Psoas muscle (tissue), 8 donors: Measurements from ENCODE around the gene CHEK2. TPM values are rescaled to one million over a fixed set of nuclear protein-coding genes. Genes with fewer than 3 reads are reported as not detected.

Source experiments
- ATAC-seq, 4 donors: fragments of 200-7000 bp; cut with Tn5 transposase; one replicate each; pipeline ENCODE4 v1.9.1; 2020; ENCODE audit warnings: moderate library complexity in 3 of 4, mild to moderate bottlenecking in 2 of 4
- DNase-seq, 2 donors: peaks; one replicate each; pipeline ENCODE4 v3.0.0-alpha.2; 2020
- H3K27ac ChIP-seq: fragments of 200-600 bp; one replicate; pipeline ENCODE4 v1.8.0; 2022
- H3K27me3 ChIP-seq, 3 donors: fragments of 200-600 bp in 1 of 3; one replicate each; pipeline versions ENCODE4 v1.6.1 to v1.8.0; 2013 to 2022; ENCODE audit warnings: low read length in 2 of 3, mild to moderate bottlenecking in 2 of 3, moderate library complexity in 1 of 3; ENCODE audit not compliant: insufficient read depth in 3 of 3
- H3K36me3 ChIP-seq, 2 donors: fragments of 200-600 bp in 1 of 2; one replicate each; pipeline versions ENCODE4 v1.6.1 to v1.8.0; 2013 to 2022; ENCODE audit warnings: low read depth in 1 of 2, mild to moderate bottlenecking in 1 of 2, moderate library complexity in 1 of 2; ENCODE audit not compliant: insufficient read depth in 1 of 2
- H3K4me1 ChIP-seq: fragments of 200-600 bp; one replicate; pipeline ENCODE4 v1.8.0; 2022
- H3K4me3 ChIP-seq: fragments of 200-600 bp; one replicate; pipeline ENCODE4 v1.8.0; 2022; ENCODE audit warnings: mild to moderate bottlenecking
- H3K9me3 ChIP-seq: fragments of 200-600 bp; one replicate; pipeline ENCODE4 v1.8.0; 2022
- WGBS, 3 donors: extraction: QIAGEN DNeasy Blood & Tissue Kit; methylation state at CpG; one replicate each; pipeline versions ENCODE4 v1.1.6 to v1.1.7; 2013; 5-methylcytosine and 5-hydroxymethylcytosine counted together
- intact Hi-C, 2 donors: fragments of 100-400 bp; cut with DNase I; formaldehyde crosslinking; loops; one replicate each; pipeline versions ENCODE4 v1.11.0 to v1.14.2; 2022
- polyA plus RNA-seq, 3 donors: library from polyadenylated mRNA; stranded (reverse); fragments of 200-250 nt; gene quantifications; one replicate each; pipeline ENCODE4 v1.2.3, GENCODE V29; 2013
- total RNA-seq, 4 donors: library from RNA; stranded (reverse); fragmentation: NEBNext Ultra II Directional in 2 of 4; extraction: Animal tissue kit (Norgen Biotek cat#: 25700) in 2 of 4; gene quantifications; one replicate each; pipeline versions ENCODE4 v1.2.1 to v1.2.4, GENCODE V29; 2021 to 2023
- TF ChIP-seq, protein P1 (sequence below): fragments of 200-600 bp; IDR thresholded peaks from one replicate; pipeline ENCODE4 v1.8.0; 2022; ENCODE audit warnings: antibody characterized with exemption
- donor health status: healthy with polysubstance abuse.
- donor health status: DM: no; HTN: no; CAD: no; lungs with moderate emphysema.
- donor health status: Bipolar disorder and iron deficiency.
- donor health status: healthy.
- donor health status: DM: yes; HTN: yes; CAD: no.
- donor health status: DM: no; HTN: no; CAD: no.
- donor health status: DM: no; HTN: no; CAD: no.
- donor health status: DM: yes; HTN: yes; CAD: no.

CHEK2 gene
- total and polyA plus RNA-seq, 7 donors: 1.2 to 14.8 (median 2.3) TPM

DNA sequence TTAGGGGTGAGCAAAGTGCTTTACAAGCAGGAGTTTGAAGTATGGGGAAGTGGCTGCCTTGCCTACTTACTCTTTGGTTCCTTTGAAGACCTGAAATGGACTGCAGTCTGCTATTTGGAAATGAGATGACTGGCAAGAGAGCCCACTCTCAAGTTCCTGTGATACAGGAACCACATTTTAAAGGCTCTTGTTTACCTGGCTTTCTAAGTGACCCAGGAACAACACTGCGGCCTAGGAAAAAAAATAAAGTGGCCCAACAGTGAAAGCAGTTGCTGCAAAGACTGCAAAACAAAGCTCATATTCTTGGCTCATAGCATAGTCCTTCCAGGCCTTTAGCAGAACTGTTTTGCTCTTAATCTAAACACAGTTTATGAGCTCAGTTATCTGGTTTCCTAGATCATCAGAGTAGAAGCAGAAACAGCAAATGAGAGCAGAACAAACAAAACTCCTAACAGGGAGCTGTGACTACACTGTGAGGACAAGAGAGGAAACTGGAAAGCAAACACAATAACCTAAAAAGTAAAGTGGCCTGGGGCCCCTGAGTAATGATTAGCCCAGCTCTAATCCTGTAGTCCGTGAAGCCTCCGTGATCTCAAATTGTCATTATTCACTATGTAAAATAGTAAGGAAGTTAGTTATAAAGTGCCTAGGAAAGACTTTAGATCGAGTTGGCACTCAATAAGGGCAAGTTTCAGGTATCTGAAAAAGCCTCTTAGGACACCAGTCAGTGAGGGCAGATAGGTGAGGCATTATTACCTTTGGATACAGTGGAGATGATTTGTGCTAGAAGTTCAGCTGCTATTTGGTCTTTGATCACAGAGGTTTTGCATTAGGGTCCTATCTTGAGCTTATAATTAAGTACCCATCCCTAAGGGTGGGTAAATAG, 42.4 kb upstream of the CHEK2 start:
- WGBS, 3 donors: 86 to 88% (median 88%) methylated on average over 4 of the region's 4 CpGs
- H3K27ac ChIP-seq: no peak overlapping the region
- intact Hi-C loops: no loop called here

DNA sequence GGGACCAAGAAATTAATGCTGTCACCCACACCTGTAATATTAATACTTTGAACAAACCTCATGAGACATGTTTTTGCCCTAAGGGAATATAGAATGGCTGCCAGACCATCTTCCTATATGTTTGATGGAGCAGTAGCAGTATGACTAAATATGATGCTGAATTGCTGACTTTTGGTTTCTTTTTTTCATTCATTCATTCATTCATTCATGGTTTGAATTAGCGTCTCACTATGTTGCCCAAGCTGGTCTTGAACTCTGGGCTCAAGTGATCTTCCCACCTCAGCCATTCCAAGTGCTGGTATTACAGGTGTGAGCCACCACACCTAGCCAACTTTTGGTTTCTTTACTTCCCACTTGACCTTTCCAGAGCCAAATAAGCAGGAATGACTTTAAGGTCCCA, 38.7 kb upstream of the CHEK2 start:
- Histone ChIP-seq H3K27ac (no peak overlapping the region), H3K4me3 (no peak overlapping the region), H3K27me3 (no peaks in the 10 kb centered on the region), H3K9me3 (no peaks in the 10 kb centered on the region), H3K4me1 (peaks cover 15% of the 10 kb centered on the region), H3K36me3 (peaks cover 13 to 71% of the 10 kb centered on the region in 2 donors)
- TF ChIP-seq, protein P1, sequence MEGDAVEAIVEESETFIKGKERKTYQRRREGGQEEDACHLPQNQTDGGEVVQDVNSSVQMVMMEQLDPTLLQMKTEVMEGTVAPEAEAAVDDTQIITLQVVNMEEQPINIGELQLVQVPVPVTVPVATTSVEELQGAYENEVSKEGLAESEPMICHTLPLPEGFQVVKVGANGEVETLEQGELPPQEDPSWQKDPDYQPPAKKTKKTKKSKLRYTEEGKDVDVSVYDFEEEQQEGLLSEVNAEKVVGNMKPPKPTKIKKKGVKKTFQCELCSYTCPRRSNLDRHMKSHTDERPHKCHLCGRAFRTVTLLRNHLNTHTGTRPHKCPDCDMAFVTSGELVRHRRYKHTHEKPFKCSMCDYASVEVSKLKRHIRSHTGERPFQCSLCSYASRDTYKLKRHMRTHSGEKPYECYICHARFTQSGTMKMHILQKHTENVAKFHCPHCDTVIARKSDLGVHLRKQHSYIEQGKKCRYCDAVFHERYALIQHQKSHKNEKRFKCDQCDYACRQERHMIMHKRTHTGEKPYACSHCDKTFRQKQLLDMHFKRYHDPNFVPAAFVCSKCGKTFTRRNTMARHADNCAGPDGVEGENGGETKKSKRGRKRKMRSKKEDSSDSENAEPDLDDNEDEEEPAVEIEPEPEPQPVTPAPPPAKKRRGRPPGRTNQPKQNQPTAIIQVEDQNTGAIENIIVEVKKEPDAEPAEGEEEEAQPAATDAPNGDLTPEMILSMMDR: no peak
- 90 to 97% (median 93%) methylated on average over 1 of the region's 1 CpG for WGBS, 3 donors
- ATAC-seq (no peak), DNase-seq (no peak)
- intact Hi-C loops: no loop called here

More for the DNA sequence above, 42.4 kb upstream of the CHEK2 start:
- DNase-seq: no peak
- Histone ChIP-seq H3K4me3 (no peak overlapping the region), H3K9me3 (no peaks in the 10 kb centered on the region), H3K27me3 (no peaks in the 10 kb centered on the region), H3K36me3 (peaks cover 13 to 81% of the 10 kb centered on the region in 2 donors), H3K4me1 (peaks cover 10% of the 10 kb centered on the region)
- no peak for ATAC-seq
- TF ChIP-seq, protein P1: no peak

DNA sequence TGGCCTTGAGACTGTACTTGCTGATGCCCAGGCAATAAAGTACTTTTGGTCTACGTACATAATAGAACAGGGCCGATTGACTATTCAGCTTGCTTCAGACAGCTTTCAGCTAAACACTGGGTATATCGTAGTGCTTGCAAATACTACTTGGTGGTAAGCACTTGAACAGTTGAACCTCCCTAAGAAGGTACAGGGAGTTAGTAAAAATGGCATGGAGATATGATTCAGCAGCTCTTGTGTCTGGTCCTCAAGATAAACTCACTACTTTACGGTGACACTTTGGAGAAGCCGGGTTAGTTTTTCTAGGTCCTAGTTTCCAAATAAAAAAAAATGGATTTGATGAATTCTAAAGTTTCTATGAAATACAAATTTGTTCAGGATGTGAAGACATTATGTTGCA, 38.2 kb upstream of the CHEK2 start:
- DNase-seq: no peak
- H3K27ac ChIP-seq: peak overlapping the region; percentile 54
- TF ChIP-seq, protein P1: no peak
- intact Hi-C loops: no loop called here
- H3K36me3 ChIP-seq: peaks cover 13 to 71% of the 10 kb centered on the region in 2 donors
- H3K9me3 ChIP-seq: no peaks in the 10 kb centered on the region
- WGBS, 3 donors: 78 to 87% (median 80%) methylated on average over 5 of the region's 5 CpGs
- no peak overlapping the region for H3K4me3 ChIP-seq
- peak; percentile 15 to 52 (median 34) for ATAC-seq
- no peaks in the 10 kb centered on the region for H3K27me3 ChIP-seq
- H3K4me1 ChIP-seq: peaks cover 18% of the 10 kb centered on the region

DNA sequence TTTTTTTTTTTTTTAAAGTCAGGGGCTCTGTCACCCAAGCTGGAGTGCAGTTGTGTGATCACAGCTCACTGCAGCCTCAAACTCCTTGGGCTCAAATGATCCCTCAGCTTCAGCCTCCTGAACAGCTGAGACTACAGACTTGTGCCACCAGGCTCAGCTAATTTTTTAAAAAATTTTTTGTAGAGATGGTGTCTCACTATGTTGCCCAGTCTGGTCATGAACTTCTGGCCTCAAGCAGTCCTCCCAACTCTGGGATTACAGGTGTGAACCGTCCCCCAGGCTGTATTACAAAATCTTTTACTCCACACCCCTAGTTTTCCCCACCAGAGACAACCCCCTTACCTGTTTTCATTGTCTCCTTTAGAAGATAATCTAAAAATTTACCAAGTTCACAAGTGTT, 32.8 kb upstream of the CHEK2 start:
- WGBS, 3 donors: 86 to 95% (median 92%) methylated on average over 1 of the region's 1 CpG
- Histone ChIP-seq H3K27me3 (no peaks in the 10 kb centered on the region), H3K27ac (no peak overlapping the region), H3K4me3 (peak overlapping the region; percentile 74), H3K9me3 (no peaks in the 10 kb centered on the region), H3K4me1 (peaks cover 22% of the 10 kb centered on the region), H3K36me3 (peaks cover 0 to 37% of the 10 kb centered on the region in 2 donors)
- intact Hi-C loops: no loop called here
- TF ChIP-seq, protein P1: no peak
- DNase-seq: no peak
- ATAC-seq: no peak
